HG03045 (cell line): ENCODE measurements around the gene CMTM8.

Experiments
- ATAC-seq: cut with Tn5 transposase; IDR thresholded peaks from one replicate; pipeline ENCODE4 v1.9.1; 2021; ENCODE audit warnings: mild to moderate bottlenecking, moderate library complexity; ENCODE audit not compliant: unreplicated experiment

Gene CMTM8

DNA sequence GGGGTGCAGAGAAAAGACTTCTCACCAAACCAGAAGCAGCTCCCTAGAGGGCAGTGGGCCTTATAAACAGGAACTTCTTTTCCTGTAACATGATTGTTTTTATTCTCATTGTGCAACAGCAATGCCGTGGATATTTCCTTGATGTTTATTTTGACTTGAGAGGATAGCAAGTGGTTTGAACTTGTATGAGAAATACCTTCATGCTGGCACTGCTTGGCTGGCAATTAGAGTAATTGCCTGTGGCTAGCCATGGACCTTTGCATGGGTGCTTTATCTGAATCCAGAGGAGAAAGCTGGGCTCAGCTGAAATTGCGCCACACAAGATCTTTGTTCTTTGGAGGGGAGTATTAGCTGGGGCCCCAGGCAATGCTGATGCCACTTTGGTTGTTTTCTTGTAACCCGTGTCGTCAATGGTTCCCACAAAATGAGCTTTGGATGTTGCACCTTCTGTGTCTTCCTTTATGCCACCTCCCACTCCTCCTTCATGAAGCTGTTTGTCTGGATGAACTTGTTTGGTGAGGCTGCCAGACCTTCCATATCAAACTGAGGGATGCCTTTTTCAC, 37.9 kb downstream of the CMTM8 start:
- ATAC-seq = no peak

DNA sequence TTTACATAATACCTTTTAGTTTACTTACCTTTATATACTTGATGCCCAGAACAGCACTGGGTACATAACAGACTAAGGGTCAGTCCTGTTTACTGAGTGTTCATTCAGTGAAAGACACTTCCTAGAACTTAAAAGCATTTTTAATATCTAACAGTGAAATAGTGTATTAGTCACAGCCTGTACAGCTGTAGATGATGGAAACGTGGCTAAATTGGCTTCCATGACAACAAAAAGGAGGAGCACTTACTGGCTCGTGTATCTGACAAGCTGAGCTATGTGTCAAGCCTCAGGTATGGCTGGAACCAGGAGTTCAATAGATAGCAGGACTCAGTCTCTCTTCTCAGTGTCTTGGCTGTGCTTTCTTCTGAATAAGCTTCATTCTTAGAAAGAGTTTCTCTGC, 40.2 kb downstream of the CMTM8 start:
- ATAC-seq = no peak

GRCh38 chr3:32280262-32280910, 41.9 kb downstream of the CMTM8 start:
- ATAC-seq = no peak

DNA sequence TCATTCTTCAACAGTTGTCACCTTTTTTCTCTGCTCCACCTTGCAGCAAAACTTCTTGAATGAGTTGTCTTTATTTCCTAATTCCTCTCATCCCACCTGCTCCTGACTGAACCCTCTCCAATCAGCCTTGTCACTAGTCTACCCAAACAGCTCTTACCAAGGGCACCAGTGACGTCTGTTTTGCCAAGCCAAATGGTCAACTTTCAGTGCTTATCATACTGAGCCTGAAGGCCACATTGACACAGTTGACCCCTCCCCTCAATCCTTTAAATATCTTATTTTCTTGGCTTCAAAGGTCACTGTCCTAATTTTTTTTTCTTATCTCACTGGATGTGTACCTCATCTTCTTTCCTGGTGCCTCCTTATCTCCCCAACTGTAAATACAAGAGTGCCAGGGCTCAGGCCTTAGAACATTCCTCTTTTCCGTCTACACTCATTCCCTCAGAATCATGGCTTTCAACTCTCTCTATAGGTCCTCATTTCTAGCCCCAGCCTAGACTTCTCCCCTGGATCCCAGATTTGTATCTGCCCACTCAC, 43.2 kb downstream of the CMTM8 start:
- ATAC-seq = no peak

GRCh38 chr3:32282578-32283154, 44.2 kb downstream of the CMTM8 start:
- no peak for ATAC-seq

DNA sequence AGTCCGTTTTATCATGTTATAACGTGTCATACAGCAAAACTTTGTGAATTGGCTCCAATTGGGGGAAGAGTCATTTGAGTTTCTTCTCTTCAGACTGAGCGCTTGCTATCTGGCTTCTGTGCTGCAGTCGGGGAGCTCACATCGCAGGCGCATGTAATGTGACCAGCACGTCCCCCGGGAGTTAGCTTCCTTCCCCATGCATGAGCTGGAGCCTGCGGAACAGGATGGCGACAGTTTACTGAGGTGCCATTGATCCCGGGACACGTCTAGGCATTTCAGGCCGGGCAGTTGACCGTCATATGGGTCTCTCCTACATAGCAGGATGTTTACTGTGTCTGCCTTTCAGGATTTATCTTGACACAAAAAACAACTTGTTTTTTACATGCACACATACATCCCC, 44.8 kb downstream of the CMTM8 start:
- ATAC-seq = no peak

- ATAC-seq = no peak
Measured at GRCh38 chr3:32284443-32285212, 46.1 kb downstream of the CMTM8 start.

- ATAC-seq = no peak
Measured at GRCh38 chr3:32285891-32286290, 47.4 kb downstream of the CMTM8 start.

- no peak for ATAC-seq
Measured at GRCh38 chr3:32288819-32289218, 50.3 kb downstream of the CMTM8 start.

GRCh38 chr3:32290619-32291018, 52.1 kb downstream of the CMTM8 start:
- no peak for ATAC-seq

- no peak for ATAC-seq
Measured at GRCh38 chr3:32292085-32292796, 53.8 kb downstream of the CMTM8 start.

DNA sequence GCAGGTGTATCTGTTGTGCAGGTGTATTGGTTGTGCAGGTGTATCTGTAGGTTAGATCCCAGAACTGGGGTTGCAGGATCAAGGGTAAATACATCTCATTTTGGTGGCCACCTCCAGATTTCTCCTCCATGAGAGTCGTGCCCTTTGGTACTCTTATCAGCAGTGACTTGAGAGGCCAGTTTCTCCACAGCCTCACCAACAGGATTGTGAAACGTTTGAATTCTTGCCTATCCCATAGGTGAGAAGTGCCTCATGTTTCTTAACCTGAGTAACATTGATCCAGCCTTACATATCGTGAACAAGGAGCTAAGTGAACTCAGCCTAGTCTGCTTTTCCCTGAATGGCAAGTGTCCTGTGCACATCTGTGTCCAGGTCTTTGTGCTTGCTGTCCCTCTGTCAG, 55.4 kb downstream of the CMTM8 start:
- no peak for ATAC-seq

- ATAC-seq = peak; percentile 66
Measured at GRCh38 chr3:32296251-32297204, 58.0 kb downstream of the CMTM8 start.

- ATAC-seq = no peak
Measured at GRCh38 chr3:32297366-32297765, 58.9 kb downstream of the CMTM8 start.

DNA sequence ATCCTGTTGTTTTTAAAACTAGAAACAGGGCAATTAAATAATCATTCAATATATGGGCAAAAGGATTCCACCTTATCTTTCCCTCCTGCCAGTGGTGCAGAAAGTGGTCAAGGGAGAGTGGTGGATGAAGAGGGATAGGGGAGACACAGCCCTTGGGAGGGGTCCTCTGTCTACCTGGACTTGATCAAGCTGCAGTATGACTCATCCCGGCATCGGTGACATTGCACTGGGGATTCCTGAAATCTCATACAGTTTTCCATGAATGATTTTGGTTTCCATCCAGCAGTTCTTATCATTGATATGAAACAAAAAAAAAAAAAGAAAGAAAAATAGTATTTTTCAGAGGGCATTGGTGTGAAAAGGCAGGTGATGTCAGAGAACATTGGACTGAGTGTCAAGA, 62.9 kb downstream of the CMTM8 start:
- no peak for ATAC-seq

- no peak for ATAC-seq
Measured at GRCh38 chr3:32302601-32303398, 64.3 kb downstream of the CMTM8 start.

DNA sequence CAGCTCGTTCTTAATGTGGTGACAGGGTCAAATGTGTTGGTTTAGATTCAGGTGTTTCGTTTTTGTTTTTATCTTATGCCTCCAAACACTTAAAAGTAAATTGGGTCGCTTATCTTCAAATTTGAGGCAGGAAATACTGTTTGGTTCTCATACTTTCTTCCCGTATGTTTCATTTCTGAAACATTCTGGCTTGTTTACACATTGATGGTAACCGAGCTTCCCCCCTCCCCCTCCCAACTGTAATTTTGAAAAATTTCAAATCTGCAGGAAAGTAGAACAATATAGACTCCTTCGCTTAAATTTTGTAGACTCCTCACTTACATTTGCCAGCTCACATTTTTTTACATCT, 64.9 kb downstream of the CMTM8 start:
- ATAC-seq = no peak

DNA sequence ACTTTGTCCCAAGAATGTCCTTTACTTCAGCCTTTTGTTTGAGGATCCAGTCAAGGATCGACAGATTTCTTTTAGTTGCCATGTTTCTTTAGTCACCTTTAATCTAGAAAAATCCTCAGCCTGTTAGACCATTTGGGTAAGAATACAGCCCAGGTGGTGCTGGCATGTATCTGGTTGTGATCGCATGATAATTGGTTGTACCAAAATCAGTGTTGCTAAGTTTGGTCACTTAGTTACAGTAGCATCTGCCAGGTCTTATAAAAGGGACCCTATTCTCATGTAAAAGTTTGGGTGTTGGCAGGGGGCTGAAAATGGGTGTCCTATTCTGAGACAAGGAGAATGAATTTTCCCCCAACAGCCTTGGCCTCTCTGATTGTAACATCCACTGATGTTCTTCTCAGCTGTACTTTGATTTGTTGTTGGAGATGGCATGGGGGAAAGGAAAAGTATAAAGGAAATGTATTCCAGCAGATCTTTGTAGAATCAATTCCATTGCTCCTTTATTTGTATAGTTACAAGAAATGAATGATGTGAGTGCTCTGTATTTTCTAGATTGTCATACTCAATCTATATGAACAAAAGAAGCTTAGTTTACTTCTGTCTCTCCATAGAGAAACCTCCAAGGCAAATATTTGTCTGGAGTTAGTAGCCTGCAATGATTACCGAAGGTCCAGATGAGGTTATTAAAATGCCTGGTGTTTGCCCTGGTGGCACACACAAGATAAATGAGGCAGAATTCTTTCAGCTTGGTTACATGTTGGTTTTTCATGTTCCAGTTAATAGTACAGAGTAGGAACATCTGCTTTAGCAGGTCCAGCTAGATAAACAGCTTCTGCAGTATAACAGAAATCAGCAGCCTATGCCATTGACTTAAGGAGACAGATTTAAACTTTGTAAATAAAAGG, 65.7 kb downstream of the CMTM8 start:
- no peak for ATAC-seq
